H1 (cell line): Measurements from ENCODE around the gene BTBD9. TPM values are rescaled to one million over a fixed set of nuclear protein-coding genes. Genes with fewer than 3 reads are reported as not detected.

Experiments
- BACH1 ChIP-seq: IDR thresholded peaks from 2 replicates; pipeline ENCODE4 v1.6.1; 2012; ENCODE audit warnings: low read length, improper control_type of control experiment
- GTF2F1 ChIP-seq: IDR thresholded peaks from 2 replicates; pipeline ENCODE4 v1.6.1; 2012; ENCODE audit warnings: low read depth, low read length, improper control_type of control experiment, borderline replicate concordance
- MAFK ChIP-seq: IDR thresholded peaks from 2 replicates; pipeline ENCODE4 v1.6.1; 2012; ENCODE audit warnings: low read depth, mild to moderate bottlenecking, improper control_type of control experiment, low read length
- RNF2 ChIP-seq: fragments of 200-900, 300-1000 bp; sonication (generic); IDR thresholded peaks from 2 replicates; pipeline ENCODE4 v1.7.1; 2016; ENCODE audit warnings: borderline replicate concordance, low read depth, mild to moderate bottlenecking, antibody characterized with exemption, low read length; ENCODE audit not compliant: poor library complexity, severe bottlenecking; ENCODE audit errors: missing control alignments
- TEAD4 ChIP-seq: IDR thresholded peaks from 2 replicates; pipeline ENCODE4 v1.6.1; 2012; ENCODE audit warnings: low read depth, low read length, inconsistent platforms, mixed read lengths
- polyA plus RNA-seq, 7 experiments: library from polyadenylated mRNA; depleted of rRNA in 3 of 7; stranded (reverse) in 5 of 7; unstranded in 2 of 7; fragments of >200 nt in 5 of 7; fragments of 200-250 nt in 2 of 7; gene quantifications; 1 replicate in 5 of 7; 2 replicates in 1 of 7; 4 replicates in 1 of 7; pipeline versions ENCODE4 v1.2.1 to v1.2.3, GENCODE V29; 2011 to 2013; ENCODE audit warnings: missing spikeins in 2 of 7, mixed read lengths in 2 of 7
- total RNA-seq: library from RNA; stranded (reverse); fragmentation: NEBNext Ultra II Directional; extraction: Animal tissue kit (Norgen Biotek cat#: 25700); gene quantifications from 2 replicates; pipeline ENCODE4 v1.2.1, GENCODE V29; 2021
- TF ChIP-seq, protein P1 (sequence below): fragments of 300-600 bp; sonication (generic); IDR thresholded peaks from 2 replicates; pipeline ENCODE4 v1.7.1; 2012; ENCODE audit warnings: low read length, moderate library complexity, mild to moderate bottlenecking, inconsistent platforms; ENCODE audit not compliant: insufficient replicate concordance

BTBD9 gene
- total and polyA plus RNA-seq, 2 of the 8 experiments (the other 6 are each of a cell fraction or from before 2014, with no cell fraction given): 0.92 to 4.1 TPM

DNA sequence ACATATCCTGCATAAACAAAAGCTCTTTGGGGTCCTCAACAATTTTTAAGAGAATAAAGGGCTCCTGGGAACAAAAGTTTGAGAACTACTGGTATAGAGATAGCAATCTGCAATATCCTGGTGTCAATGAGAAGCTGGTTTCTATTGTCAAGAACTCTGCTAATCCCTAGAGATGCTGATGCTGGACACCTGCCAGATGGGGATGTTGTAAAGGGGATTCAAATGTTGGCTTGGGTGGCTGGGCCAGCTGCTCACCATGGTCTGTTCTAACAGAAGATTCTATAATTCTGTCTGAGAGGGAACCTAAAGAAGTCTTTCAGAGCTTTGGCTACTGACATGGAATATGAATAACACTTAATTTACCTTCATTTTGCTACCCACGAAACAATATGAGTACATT lies 137.8 kb downstream of the BTBD9 start (continued):
- TF ChIP-seq, protein P1, sequence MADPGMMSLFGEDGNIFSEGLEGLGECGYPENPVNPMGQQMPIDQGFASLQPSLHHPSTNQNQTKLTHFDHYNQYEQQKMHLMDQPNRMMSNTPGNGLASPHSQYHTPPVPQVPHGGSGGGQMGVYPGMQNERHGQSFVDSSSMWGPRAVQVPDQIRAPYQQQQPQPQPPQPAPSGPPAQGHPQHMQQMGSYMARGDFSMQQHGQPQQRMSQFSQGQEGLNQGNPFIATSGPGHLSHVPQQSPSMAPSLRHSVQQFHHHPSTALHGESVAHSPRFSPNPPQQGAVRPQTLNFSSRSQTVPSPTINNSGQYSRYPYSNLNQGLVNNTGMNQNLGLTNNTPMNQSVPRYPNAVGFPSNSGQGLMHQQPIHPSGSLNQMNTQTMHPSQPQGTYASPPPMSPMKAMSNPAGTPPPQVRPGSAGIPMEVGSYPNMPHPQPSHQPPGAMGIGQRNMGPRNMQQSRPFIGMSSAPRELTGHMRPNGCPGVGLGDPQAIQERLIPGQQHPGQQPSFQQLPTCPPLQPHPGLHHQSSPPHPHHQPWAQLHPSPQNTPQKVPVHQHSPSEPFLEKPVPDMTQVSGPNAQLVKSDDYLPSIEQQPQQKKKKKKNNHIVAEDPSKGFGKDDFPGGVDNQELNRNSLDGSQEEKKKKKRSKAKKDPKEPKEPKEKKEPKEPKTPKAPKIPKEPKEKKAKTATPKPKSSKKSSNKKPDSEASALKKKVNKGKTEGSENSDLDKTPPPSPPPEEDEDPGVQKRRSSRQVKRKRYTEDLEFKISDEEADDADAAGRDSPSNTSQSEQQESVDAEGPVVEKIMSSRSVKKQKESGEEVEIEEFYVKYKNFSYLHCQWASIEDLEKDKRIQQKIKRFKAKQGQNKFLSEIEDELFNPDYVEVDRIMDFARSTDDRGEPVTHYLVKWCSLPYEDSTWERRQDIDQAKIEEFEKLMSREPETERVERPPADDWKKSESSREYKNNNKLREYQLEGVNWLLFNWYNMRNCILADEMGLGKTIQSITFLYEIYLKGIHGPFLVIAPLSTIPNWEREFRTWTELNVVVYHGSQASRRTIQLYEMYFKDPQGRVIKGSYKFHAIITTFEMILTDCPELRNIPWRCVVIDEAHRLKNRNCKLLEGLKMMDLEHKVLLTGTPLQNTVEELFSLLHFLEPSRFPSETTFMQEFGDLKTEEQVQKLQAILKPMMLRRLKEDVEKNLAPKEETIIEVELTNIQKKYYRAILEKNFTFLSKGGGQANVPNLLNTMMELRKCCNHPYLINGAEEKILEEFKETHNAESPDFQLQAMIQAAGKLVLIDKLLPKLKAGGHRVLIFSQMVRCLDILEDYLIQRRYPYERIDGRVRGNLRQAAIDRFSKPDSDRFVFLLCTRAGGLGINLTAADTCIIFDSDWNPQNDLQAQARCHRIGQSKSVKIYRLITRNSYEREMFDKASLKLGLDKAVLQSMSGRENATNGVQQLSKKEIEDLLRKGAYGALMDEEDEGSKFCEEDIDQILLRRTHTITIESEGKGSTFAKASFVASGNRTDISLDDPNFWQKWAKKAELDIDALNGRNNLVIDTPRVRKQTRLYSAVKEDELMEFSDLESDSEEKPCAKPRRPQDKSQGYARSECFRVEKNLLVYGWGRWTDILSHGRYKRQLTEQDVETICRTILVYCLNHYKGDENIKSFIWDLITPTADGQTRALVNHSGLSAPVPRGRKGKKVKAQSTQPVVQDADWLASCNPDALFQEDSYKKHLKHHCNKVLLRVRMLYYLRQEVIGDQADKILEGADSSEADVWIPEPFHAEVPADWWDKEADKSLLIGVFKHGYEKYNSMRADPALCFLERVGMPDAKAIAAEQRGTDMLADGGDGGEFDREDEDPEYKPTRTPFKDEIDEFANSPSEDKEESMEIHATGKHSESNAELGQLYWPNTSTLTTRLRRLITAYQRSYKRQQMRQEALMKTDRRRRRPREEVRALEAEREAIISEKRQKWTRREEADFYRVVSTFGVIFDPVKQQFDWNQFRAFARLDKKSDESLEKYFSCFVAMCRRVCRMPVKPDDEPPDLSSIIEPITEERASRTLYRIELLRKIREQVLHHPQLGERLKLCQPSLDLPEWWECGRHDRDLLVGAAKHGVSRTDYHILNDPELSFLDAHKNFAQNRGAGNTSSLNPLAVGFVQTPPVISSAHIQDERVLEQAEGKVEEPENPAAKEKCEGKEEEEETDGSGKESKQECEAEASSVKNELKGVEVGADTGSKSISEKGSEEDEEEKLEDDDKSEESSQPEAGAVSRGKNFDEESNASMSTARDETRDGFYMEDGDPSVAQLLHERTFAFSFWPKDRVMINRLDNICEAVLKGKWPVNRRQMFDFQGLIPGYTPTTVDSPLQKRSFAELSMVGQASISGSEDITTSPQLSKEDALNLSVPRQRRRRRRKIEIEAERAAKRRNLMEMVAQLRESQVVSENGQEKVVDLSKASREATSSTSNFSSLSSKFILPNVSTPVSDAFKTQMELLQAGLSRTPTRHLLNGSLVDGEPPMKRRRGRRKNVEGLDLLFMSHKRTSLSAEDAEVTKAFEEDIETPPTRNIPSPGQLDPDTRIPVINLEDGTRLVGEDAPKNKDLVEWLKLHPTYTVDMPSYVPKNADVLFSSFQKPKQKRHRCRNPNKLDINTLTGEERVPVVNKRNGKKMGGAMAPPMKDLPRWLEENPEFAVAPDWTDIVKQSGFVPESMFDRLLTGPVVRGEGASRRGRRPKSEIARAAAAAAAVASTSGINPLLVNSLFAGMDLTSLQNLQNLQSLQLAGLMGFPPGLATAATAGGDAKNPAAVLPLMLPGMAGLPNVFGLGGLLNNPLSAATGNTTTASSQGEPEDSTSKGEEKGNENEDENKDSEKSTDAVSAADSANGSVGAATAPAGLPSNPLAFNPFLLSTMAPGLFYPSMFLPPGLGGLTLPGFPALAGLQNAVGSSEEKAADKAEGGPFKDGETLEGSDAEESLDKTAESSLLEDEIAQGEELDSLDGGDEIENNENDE: no peak
- no peak for TF ChIP-seq MAFK
- no peak for TF ChIP-seq GTF2F1
- no peak for TF ChIP-seq BACH1
- no peak for TF ChIP-seq TEAD4
- TF ChIP-seq RNF2: no peak
- TF ChIP-seq, all 59 proteins: peak for 0
